ENCODE results near the gene TSACC.
"Not testable (repeated sequence)": the region's sequence is repeated elsewhere in the genome, so short reads cannot be mapped to it uniquely, and the experiment has no call there.

The TSACC gene

DNA sequence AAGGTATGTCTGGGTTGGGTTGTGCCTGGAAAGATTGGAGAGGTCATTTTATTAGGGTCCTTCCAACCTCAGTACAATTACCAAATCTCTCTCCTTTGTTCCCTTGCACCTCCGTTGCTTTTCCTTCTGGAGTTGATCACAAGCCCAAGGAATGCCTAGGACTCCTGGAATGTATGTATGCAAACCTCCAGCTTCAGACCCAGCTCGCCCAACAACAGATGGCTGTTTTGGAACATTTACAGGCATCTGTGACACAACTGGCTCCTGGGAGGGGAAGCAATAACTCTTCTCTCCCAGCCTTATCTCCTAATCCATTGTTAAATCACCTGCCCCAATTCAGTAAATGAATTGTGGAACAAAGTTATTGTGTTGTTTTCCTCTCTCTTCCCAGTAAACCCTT is 8.3 kb downstream of the TSACC start:
- DNase-seq (ENCODE audit: low read depth, low spot score): no peak

DNA sequence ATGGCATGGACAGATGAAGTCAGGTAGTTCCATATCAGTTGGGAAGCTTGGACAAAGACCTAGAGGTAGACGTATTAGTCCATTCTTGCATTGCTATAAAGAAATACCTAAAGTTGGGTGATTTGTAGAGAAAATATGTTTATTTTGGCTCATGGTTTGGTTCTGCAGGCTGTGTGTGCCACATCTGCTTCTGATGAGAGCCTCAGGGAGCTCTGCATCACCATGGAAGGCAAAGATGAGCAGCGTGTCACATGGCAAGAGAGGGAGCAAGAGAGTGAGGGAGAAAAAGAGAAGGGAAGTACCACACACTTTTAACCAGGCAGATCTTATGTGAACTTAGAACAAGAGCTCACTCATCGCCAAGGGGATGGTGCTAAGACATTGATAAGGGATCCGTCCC is 9.0 kb downstream of the TSACC start:
- DNase-seq (ENCODE audit: low read depth, low spot score): no peak

DNA sequence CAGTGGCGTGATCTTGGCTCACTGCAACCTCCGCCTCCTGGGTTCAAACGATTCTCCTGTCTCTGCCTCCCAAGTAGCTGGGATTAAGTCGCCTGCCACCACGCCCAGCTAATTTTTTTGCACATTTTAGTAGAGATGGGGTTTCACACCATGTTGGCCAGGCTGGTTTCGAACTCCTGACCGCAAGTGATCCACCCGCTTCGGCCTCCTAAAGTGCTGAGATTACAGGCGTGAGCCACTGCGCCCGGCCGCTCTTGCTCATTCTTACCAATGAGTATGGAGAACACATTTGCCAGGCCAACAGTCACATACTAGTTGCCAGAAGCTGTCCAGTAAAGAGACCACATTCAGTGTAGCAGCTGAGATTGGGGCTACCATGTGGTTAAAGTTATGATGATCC is 14.2 kb downstream of the TSACC start:
- not testable (repeated sequence) for DNase-seq (ENCODE audit: low read depth, low spot score)

DNA sequence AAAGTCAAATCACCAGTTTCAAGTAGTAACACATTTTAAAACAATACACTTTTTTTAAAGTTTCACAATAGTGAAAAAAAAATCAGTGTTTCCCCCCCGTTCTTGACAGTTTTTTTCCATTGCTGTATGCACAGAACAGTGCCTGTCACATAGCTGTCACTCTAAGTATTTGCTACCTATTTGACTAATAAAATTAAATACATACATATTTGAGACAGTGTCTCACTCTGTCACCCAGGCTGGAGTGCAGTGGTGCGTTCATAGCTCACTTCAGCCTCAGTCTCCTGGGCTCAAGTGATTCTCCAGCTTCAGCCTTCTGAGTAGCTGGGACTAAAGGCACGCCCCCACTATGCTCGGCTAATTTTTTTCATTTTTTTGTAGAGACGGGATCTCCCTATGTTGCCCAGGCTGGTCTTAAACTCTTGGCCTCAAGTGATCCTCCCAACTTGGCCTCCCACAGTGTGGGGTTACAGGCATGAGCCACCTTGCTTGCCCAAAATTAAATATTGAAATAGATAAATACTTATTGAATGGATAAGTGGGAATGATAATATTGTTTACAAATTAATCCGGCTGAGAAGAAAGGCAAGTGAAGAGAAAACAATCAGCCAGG is 18.0 kb downstream of the TSACC start:
- no peak for DNase-seq (ENCODE audit: low read depth, low spot score)

DNA sequence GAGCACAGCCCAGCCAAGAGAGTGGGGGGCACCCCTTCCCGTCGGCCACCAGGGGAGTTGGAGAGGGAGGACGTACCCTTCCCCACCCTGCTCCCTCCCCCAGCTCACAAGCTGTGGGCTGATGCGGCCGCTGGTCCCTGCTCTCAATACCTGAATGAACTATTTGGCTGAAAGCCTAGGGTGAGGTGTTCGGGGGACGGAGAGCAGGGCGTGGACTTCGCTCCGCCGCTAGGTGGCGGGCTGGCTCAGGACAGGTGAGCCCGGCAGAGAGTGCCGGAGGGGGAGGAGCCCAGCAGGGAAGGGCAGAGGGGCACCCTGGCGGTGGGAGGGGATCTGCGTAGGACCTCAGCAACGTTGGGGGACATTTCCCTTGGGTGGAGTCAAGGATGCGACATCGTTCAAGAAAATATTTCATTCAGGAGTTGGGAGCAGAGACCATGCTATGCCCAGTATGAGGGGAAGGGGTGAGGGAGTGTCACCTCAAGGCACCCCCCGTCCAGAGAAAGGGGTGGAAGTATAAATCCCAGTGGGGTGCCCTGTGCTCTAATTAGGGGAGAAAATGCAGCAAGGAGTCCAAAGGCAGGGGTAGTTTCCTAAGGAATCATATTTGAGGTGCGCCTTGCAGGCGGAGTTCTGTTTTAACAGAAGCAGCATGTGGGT is 18.7 kb downstream of the TSACC start:
- DNase-seq (ENCODE audit: low read depth, low spot score): no peak

DNA sequence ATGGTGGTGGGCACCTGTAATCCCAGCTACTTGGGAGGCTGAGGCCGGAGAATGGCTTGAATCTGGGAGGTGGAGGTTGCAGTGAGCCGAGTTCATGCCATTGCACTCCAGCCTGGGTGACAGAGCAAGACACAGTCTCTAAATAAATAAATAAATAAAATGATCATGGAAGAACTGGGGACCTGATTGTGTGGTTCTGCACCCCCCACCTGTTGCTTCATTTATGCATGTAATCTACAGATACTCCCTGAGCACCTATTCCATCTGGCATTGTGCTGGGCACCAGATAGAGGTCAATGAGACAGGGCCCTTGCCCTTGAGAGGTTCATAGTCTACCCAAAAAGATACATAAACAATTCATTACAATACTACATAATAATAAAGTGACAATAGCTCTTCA is 19.7 kb downstream of the TSACC start:
- no peak for DNase-seq (ENCODE audit: low read depth, low spot score)

DNA sequence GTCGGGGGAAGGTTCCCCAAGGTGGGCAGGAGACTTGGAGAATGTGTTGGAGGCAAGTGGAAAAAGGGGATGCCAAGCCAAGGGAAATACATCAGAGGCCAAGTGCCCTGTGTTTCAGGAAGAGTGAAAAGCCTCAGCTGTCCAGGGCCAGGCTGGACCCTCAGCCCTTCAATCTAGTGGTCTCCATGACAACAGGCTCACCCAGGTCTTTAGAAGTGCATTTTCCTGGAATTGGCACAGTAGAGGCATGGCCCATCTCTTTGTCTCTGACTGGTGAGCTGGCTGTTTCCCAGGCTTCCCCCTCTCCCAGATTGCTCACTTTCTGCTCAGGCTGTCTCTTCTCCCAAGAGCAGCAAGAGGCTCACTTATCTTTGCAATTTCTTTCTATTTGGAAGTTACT is 20.3 kb downstream of the TSACC start:
- no peak for DNase-seq (ENCODE audit: low read depth, low spot score)

DNA sequence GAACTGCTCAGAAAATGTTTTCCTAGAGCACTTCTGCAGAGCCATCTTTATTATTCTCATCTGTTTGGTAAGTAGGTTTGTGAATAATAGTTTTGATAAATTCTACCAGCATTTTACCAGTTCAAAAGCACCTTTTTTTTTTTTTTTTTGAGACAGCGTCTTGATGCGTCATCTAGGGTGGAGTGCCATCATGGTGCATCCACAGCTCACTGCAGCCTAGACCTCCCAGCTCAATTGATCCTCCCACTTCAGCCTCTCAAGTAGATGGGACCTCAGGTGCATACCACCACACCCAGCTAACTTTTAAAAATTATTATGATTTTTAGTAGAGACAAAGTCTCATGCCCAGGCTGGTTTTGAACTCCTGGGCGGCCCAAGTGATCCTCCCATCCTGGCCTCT is 20.9 kb downstream of the TSACC start:
- no peak for DNase-seq (ENCODE audit: low read depth, low spot score)

DNA sequence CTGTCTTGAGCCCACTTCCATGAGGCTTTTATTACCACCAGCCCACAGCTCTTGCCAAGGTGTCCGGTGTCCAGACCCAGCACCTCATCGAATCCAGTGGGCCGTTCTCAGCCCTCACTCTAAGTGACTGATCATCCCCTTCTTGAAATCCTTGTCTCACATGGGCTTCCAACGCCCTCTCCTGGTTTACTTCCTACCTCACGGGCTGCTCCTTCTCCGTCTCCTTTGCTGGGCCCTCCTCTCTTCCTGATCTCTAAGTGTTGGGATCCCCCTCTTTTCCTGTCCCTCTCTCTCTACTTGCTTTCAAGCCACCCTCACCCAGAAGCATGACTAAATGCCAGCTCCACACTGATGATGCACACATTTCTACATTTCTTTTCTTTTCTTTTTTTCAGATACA is 21.6 kb downstream of the TSACC start:
- no peak for DNase-seq (ENCODE audit: low read depth, low spot score)

DNA sequence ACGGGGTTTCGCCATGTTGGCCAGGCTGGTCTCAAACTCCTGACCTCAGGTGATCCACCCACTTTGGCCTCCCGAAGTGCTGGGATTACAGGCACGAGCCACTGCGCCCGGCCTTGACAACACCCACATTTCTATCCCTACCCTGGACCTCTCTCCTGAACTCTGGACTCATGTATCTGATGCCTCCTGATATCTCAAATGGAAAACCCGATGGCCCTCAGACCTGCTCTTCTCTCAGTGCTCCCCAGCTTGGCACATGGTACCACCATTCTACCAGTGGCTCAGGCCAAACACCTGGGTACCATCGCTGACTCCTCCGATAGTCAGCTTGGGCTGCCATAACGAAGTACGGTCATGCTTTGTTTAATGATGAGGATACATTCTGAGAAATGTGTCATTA is 22.2 kb downstream of the TSACC start:
- DNase-seq (ENCODE audit: low read depth, low spot score): no peak

DNA sequence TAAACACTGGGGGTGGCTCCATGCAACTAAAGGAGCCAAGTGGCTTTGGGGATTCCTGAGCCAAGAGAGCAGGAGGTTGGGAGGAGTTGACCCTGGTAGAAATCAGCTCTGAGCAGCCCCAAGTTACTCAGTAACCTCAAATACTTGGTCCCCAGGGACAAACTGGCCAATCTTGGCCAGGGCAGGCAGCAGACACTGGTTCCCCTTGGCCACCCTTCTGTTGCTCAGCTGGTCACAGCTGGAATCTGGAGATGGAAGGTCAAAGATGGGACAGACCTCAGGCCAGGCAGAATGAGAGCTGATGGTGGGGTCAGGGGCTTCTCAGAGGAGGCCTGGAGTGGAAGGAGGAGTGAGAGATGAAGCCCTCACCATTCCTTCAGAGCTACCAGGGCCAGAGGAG is 27.4 kb downstream of the TSACC start:
- DNase-seq (ENCODE audit: low read depth, low spot score): no peak

DNA sequence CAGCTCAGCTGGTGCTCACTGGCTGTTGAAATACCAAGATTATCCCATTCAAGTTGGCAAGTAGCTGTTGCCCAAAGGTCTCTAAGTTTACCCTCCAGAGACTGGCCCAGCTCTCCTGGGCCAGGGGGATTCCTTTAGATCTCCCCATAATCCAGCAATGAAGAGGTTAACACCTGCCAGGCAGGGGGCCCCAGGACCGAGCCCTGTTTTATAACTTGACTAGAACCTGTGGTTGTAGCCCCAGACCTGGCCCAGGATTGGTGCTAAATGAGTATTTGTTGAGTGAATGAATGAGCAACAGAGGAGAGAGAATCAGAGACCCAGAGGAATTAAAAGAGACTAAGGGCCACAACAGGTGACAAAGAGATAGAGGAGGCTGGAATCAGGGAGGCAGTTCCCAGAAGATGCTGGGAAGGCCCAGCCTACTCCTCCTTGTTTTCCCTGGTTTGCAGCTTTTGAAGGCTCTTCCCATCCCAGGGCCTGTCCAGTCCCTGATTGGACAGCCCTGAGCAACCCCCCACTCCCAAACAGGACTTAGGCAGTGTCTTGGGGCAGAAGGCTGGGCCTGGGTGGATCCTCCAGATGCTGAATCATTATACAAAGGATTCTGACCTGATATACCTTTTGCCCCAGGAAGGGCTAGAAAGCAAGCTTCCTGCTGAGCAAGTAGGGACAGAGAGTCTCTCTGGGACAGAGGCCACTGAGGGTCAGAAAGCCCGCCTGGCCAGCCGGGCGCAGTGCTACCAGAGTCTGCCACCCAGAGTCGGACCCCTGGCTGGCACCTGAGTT is 28.2 kb downstream of the TSACC start:
- no peak for DNase-seq (ENCODE audit: low read depth, low spot score)

DNA sequence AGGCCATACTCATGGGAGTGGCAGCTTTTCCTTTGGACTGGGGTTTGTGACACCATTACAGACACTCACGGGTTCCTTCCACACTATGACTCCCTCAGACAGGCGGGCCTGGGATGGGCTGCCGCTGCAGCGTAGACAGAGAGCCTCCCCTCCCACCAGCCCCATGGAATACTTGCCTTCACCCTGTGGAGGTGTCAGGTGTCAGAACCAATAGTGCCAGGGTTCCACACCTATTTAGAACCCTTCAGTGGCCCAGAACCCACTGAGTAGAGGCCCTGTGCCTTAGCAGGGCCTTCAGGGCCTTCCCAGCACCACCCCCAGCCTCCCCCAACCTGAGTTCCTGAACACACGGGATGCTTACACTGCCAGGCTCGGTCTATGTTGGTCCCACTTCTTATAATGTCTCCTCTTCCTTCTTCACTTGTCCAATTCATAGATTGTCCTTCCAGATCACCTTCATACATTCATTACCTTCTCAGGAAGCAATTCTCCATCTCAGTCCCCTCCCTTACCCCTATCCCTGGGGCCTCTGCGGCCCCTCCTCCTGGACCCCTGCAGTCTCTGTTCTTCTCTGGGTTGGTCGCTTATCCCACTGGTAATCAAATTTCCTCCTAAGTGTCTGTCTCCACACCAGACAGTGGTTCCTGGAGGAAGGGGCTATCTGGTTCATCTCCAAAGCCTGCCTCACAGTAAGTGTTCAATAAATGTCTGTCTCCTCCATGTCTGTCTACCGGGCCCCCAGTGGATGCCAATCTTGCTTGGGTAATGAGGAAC is 29.2 kb downstream of the TSACC start:
- DNase-seq (ENCODE audit: low read depth, low spot score): no peak

DNA sequence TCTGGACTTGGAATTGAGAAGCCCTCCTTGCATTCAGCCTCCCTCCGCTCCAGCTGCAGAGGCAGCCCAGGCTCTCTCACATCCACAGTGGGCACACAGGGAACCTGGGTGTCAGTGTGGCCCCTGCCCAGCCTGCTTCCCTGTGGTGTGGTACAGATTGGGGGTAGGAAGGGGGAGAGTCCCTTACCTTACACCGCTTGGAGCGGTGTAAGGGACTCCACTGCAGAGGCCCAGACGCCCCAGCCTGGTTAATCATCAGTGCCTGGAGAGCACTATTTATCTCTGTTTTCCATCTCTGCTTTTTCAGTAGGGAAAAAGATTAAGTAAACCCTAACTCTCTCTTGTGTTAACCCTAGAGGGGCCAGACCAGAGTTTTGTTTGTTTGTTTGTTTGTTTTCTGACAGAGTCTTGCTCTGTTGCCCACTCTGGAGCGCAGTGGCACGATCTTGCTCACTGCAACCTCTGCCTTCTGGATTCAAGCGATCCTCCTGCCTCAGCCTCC is 29.9 kb downstream of the TSACC start:
- DNase-seq (ENCODE audit: low read depth, low spot score): no peak

DNA sequence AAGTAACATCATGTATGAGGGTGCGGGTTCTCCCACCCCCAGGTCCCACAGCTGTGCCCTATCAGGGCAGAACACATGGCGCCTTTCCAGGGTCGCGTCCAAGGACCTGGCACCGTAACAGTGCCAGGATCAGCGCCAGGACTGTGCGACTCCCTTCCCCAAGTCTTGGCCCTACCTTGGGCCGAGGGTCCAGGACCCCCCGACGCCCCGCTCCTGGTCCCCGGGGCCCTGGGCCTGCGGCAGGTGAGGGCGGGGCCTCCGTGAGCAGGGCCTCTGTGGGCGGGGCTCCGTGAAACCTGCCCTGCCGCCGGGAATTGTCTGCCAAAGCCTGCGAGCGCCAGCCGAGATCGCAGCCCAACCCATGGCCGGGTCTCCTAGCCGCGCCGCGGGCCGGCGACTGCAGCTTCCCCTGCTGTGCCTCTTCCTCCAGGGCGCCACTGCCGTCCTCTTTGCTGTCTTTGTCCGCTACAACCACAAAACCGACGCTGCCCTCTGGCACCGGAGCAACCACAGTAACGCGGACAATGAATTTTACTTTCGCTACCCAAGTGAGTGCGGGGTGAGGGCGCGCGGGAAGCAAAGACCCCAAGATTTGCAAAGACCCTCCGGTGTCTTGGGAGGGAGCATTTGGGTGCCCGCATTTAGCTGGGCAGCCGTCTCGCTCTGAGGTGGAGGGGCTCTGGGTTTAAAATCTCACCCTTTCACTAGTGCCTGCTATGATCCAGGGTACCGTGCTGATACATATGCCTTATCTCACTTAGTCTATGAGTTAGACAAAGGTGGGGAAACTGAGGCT is 30.8 kb downstream of the TSACC start, which contains the start of gene RHBG:
RHBG (plus strand) TSS at position 323 of the 796 bp plus-strand sequence; CDS start at position 362, 39 bp downstream.
- no peak for DNase-seq (ENCODE audit: low read depth, low spot score)

DNA sequence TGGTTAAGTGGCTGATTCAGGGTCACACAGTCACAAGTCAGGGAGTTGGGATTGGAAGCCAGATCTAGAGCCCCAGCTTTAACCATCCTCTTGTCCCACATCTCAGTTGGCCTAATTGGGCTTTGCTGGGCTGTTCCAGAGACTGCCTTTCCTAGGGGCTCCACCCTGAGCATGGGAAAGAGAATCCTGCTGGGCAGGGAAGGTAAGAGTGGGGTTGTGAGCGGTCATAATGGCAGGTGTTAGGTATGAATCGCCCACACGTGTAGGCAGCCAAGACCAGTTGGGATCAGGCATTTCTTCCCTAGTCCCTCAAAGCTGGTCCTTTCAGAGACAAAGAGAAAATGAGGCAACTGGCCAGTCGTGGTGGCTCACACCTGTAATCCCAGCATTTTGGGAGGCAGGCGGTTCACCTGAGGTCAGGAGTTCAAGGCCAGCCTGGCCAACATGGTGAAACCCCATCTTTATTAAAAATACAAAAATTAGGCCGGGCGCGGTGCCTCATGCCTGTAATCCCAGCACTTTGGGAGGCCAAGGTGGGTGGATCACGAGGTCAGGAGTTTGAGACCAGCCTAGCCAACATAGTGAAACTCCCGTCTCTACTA is 31.5 kb downstream of the TSACC start:
- DNase-seq (ENCODE audit: low read depth, low spot score): not testable (repeated sequence)

DNA sequence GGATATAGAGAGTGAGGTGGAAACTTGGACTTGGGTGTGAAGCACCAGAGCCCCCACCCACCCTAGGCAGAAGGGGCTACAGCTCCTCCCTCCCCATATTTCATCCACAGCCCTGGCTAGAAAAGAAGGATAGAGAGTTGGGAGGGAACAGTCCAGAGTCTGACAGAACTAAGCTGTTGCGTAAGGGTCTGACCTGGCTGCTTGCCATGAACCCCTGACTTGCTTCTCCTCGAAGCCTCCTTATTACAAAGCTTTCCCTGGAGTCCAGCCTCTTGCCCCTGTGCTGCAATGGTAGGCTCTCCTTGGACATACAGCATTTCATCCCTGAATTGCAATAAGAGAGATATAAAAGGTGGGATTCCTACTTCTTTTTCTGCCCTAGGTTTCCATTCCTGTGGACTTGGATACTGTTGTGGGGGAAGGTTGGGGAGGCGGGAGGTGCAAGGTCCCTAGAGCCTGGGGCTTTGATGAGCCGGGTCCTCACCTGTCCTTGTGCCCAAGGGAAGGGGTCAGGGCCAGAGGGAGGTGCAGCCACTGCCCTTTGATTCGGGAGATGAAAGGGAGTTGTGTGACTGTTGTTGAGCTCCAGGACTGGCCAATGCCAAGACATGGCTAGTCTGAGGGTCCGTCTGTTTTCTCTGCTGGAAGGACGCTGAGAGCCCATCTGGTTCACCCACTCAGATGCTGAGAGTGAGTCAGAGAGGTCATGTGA is 33.4 kb downstream of the TSACC start:
- no peak for DNase-seq (ENCODE audit: low read depth, low spot score)

DNA sequence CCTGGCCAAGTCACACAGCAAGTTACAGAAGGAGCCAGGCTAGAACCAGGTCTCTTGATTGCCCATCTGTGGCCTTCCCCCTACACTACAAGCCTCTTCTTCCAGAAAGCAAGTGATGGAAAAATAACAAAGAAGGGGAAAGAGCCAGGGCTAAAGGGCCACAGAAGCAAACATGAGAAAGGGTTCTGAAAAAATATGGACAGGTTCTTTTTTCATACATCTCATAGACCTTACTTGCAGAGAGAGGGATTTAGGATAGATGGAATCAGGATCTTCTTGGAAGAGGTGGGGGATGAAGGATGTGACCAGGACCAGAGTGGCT is 33.9 kb downstream of the TSACC start:
- no peak for DNase-seq (ENCODE audit: low read depth, low spot score)

DNA sequence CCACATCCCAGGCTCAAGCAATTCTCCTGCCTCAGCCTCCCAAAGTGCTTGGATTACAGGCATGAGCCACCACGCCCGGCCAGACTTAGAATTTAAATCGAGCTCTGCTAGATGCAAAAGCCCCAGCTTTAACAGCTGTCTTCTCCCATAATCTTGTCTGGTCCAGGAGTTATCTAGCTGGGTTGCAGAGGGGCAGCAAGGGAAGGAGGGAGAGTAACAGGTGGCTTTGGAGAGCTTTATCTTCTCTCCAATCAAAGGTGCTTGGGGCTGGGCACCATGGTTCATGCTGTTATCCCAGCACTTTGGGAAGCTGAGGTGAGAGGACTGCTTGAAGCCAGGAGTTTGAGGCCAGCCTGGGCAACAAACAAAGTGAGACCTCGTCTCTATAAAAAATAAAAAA is 34.5 kb downstream of the TSACC start:
- DNase-seq (ENCODE audit: low read depth, low spot score): no peak

DNA sequence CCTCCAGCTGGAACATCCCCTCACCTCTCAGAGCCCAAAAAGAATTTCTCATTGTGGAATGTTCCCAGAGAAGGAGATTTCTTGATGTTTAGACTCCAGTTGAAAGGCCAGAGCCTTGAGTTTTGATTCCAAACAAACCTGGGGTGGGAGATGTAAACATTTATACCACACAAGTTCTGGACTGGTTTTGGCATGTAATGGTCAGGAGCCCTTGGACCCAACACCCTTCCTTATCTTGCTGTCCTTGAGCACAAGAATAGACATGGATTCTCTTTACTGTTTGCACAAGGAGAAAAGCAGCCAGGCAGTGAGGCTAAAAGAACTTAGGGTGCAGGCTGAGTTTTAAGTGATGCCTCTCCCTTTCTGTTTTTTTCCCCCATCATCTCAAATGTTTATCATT is 35.2 kb downstream of the TSACC start:
- no peak for DNase-seq (ENCODE audit: low read depth, low spot score)

Measured in smooth muscle cell of the brain vasculature (primary cell).